ENCODE data around the gene SDHD. TPM values are rescaled to one million over a fixed set of nuclear protein-coding genes. Genes with fewer than 3 reads are reported as not detected.

The SDHD gene
- total RNA-seq, 2 experiments from 2014 or later: 109 to 123 TPM

Other genes starting within 250 kb of the SDHD start
- gene ALG9, start 215.3 kb upstream of the SDHD start, total RNA-seq: 10 to 100 TPM; 38.7 to 40.9 TPM
- gene FDXACB1, start 207.7 kb upstream of the SDHD start, total RNA-seq: 10 to 100 TPM; 11.8 to 11.9 TPM
- 10 to 100 TPM; 36.9 to 41.4 TPM for gene CFAP68, start 207.3 kb upstream of the SDHD start, total RNA-seq
- gene CRYAB, start 175.1 kb upstream of the SDHD start, total RNA-seq: not detected
- gene HSPB2, start 174.1 kb upstream of the SDHD start, total RNA-seq: not detected
- not detected for gene C11orf52, start 168.0 kb upstream of the SDHD start, total RNA-seq
- 10 to 100 TPM; 17.0 to 17.4 TPM for gene DIXDC1, start 149.5 kb upstream of the SDHD start, total RNA-seq
- gene DLAT, start 61.5 kb upstream of the SDHD start, total RNA-seq: 10 to 100 TPM; 69.0 to 72.0 TPM
- under 1 TPM; 0.40 to 0.74 TPM for gene PIH1D2, start 12.9 kb upstream of the SDHD start, total RNA-seq
- 10 to 100 TPM; 21.3 to 23.8 TPM for gene NKAPD1, start 12.6 kb upstream of the SDHD start, total RNA-seq
- gene TIMM8B, start 117 bp upstream of the SDHD start, total RNA-seq: 10 to 100 TPM; 66.6 to 69.4 TPM
- gene IL18, start 77.2 kb downstream of the SDHD start, total RNA-seq: not detected
- not detected for gene TEX12, start 80.5 kb downstream of the SDHD start, total RNA-seq
- gene BCO2, start 88.6 kb downstream of the SDHD start, total RNA-seq: under 1 TPM; 0.32 to 0.82 TPM
- 10 to 100 TPM; 31.2 to 32.9 TPM for gene PTS, start 139.6 kb downstream of the SDHD start, total RNA-seq
- not detected for gene PLET1, start 174.0 kb downstream of the SDHD start, total RNA-seq